C4-2B (cell line): ENCODE results near the gene MMP8.
"Not testable (repeated sequence)": the region's sequence is repeated elsewhere in the genome, so short reads cannot be mapped to it uniquely, and the experiment has no call there.

Source experiments
- H3K27ac ChIP-seq: fragments of 450-650 bp; 2 replicates; pipeline ENCODE4 v1.5.1; 2017
- CTCF ChIP-seq: fragments of 450-650 bp; conservative IDR thresholded peaks from 2 replicates; pipeline ENCODE4 v1.5.1; 2017; ENCODE audit warnings: mild to moderate bottlenecking
- ZFX ChIP-seq: fragments of 450-650 bp; IDR thresholded peaks from 2 replicates; pipeline ENCODE4 v1.6.1; 2017

MMP8 gene

GRCh38 chr11:102761646-102762238 lies 37.0 kb upstream of the MMP8 start:
- TF ChIP-seq CTCF (no peak), ZFX (no peak)
- H3K27ac ChIP-seq: no peak overlapping the region

GRCh38 chr11:102760344-102761035 lies 35.7 kb upstream of the MMP8 start:
- TF ChIP-seq CTCF: no peak
- no peak for TF ChIP-seq ZFX

GRCh38 chr11:102757823-102758549 lies 33.2 kb upstream of the MMP8 start:
- TF ChIP-seq CTCF (no peak), ZFX (no peak)
- H3K27ac ChIP-seq: no peak overlapping the region

More at GRCh38 chr11:102760344-102761035, 35.7 kb upstream of the MMP8 start:
- H3K27ac ChIP-seq: no peak overlapping the region

- TF ChIP-seq CTCF (no peak), ZFX (no peak)
- no peak overlapping the region for H3K27ac ChIP-seq
Observed at GRCh38 chr11:102753267-102753666, 28.5 kb upstream of the MMP8 start.

- H3K27ac ChIP-seq: no peak overlapping the region
- TF ChIP-seq CTCF (no peak), ZFX (no peak)
Observed at GRCh38 chr11:102751673-102752072, 26.9 kb upstream of the MMP8 start.

- no peak overlapping the region for H3K27ac ChIP-seq
- no peak for TF ChIP-seq CTCF
- TF ChIP-seq ZFX: no peak
Observed at GRCh38 chr11:102749101-102749722, 24.5 kb upstream of the MMP8 start.

- H3K27ac ChIP-seq: not testable (repeated sequence)
Observed at GRCh38 chr11:102746746-102747578, 22.2 kb upstream of the MMP8 start.
